HEK293 (cell line): ENCODE results near the gene PLBD2.

Experiments used
- CTCF ChIP-seq: fragments of 450-650 bp; formaldehyde crosslinking; IDR thresholded peaks from 2 replicates; pipeline ENCODE4 v1.5.1; 2016; ENCODE audit warnings: missing biosample characterization, missing genetic modification characterization
- KLF8 ChIP-seq: fragments of 450-650 bp; formaldehyde crosslinking; IDR thresholded peaks from 2 replicates; pipeline ENCODE4 v1.5.1; 2016; ENCODE audit warnings: missing biosample characterization, missing genetic modification characterization
- OVOL3 ChIP-seq: fragments of 450-650 bp; formaldehyde crosslinking; IDR thresholded peaks from 2 replicates; pipeline ENCODE4 v1.5.1; 2016; ENCODE audit warnings: missing biosample characterization, missing genetic modification characterization
- REPIN1 ChIP-seq: fragments of 450-650 bp; formaldehyde crosslinking; IDR thresholded peaks from 2 replicates; pipeline ENCODE4 v1.5.1; 2017; ENCODE audit warnings: missing biosample characterization, missing genetic modification characterization, low read depth
- SETDB1 ChIP-seq: IDR thresholded peaks from one replicate; pipeline ENCODE4 v1.6.1; 2017; ENCODE audit warnings: mild to moderate bottlenecking, low read length, moderate library complexity, mixed read lengths; ENCODE audit not compliant: insufficient read length
- SP2 ChIP-seq: fragments of 450-650 bp; formaldehyde crosslinking; IDR thresholded peaks from 2 replicates; pipeline ENCODE4 v1.5.1; 2016; ENCODE audit warnings: missing biosample characterization, missing genetic modification characterization
- TCF7L2 ChIP-seq: IDR thresholded peaks from 2 replicates; pipeline ENCODE4 v1.6.1; 2011; ENCODE audit warnings: low read depth, mild to moderate bottlenecking, inconsistent platforms, low read length, moderate library complexity, borderline replicate concordance
- YY1 ChIP-seq: fragments of 450-650 bp; formaldehyde crosslinking; IDR thresholded peaks from 2 replicates; pipeline ENCODE4 v1.5.1; 2018; ENCODE audit warnings: missing biosample characterization, missing genetic modification characterization
- YY2 ChIP-seq: fragments of 450-650 bp; formaldehyde crosslinking; IDR thresholded peaks from 2 replicates; pipeline ENCODE4 v1.5.1; 2016; ENCODE audit warnings: missing biosample characterization, missing genetic modification characterization
- ZBTB49 ChIP-seq: fragments of 450-650 bp; formaldehyde crosslinking; IDR thresholded peaks from 2 replicates; pipeline ENCODE4 v1.5.1; 2016; ENCODE audit warnings: missing biosample characterization, missing genetic modification characterization, low read depth
- ZNF121 ChIP-seq: fragments of 450-650 bp; formaldehyde crosslinking; IDR thresholded peaks from 2 replicates; pipeline ENCODE4 v1.5.1; 2016; ENCODE audit warnings: missing biosample characterization, missing genetic modification characterization
- ZNF146 ChIP-seq: fragments of 450-650 bp; formaldehyde crosslinking; IDR thresholded peaks from 2 replicates; pipeline ENCODE4 v1.5.1; 2016; ENCODE audit warnings: missing biosample characterization, missing genetic modification characterization
- ZNF362 ChIP-seq: fragments of 450-650 bp; formaldehyde crosslinking; IDR thresholded peaks from 2 replicates; pipeline ENCODE4 v1.5.1; 2016; ENCODE audit warnings: missing biosample characterization, missing genetic modification characterization
- ZNF747 ChIP-seq: fragments of 450-650 bp; formaldehyde crosslinking; IDR thresholded peaks from 2 replicates; pipeline ENCODE4 v1.5.1; 2016; ENCODE audit warnings: missing biosample characterization, missing genetic modification characterization

- TF ChIP-seq YY1 (no peak), ZBTB49 (tag by site-specific recombination) (no peak), SETDB1 (no peak), REPIN1 (tag by site-specific recombination) (no peak), KLF8 (tag by site-specific recombination) (no peak), CTCF (tag by site-specific recombination) (no peak), YY2 (no peak), ZNF747 (no peak), TCF7L2 (no peak), ZNF121 (no peak), SP2 (tag by site-specific recombination) (no peak), ZNF146 (tag by site-specific recombination) (no peak), OVOL3 (no peak), ZNF362 (tag by site-specific recombination) (no peak)
These were observed 12.7 kb downstream of the PLBD2 start for GRCh38 chr12:113370923-113371682.
